Rectal smooth muscle tissue (tissue), 1 donor: ENCODE measurements around the gene NINL.
A peak's percentile ranks its signal among the peaks of the same experiment; 100 is the strongest.

Experiments
- H3K27ac ChIP-seq: one replicate; pipeline ENCODE4 v1.7.0; 2013; ENCODE audit warnings: low read depth, low read length, inconsistent platforms
- H3K27me3 ChIP-seq: one replicate; pipeline ENCODE4 v1.7.0; 2013; ENCODE audit warnings: low read length; ENCODE audit not compliant: control insufficient read depth, insufficient read depth
- H3K36me3 ChIP-seq: one replicate; pipeline ENCODE4 v1.7.0; 2013; ENCODE audit warnings: low read length; ENCODE audit not compliant: control insufficient read depth, insufficient read depth
- H3K4me1 ChIP-seq: one replicate; pipeline ENCODE4 v1.7.0; 2013; ENCODE audit warnings: low read length; ENCODE audit not compliant: control insufficient read depth, insufficient read depth
- H3K4me3 ChIP-seq: one replicate; pipeline ENCODE4 v1.7.0; 2013; ENCODE audit warnings: low read length
- H3K9ac ChIP-seq: one replicate; pipeline ENCODE4 v1.7.0; 2013; ENCODE audit warnings: low read length

The NINL gene

GRCh38 chr20:25546048-25546447 lies 39.3 kb downstream of the NINL start:
- no peak overlapping the region for H3K4me3 ChIP-seq
- H3K27ac ChIP-seq: no peak overlapping the region
- no peaks in the 10 kb centered on the region for H3K36me3 ChIP-seq
- H3K9ac ChIP-seq: no peak overlapping the region
- peaks cover 14% of the 10 kb centered on the region for H3K4me1 ChIP-seq
- no peaks in the 10 kb centered on the region for H3K27me3 ChIP-seq

DNA sequence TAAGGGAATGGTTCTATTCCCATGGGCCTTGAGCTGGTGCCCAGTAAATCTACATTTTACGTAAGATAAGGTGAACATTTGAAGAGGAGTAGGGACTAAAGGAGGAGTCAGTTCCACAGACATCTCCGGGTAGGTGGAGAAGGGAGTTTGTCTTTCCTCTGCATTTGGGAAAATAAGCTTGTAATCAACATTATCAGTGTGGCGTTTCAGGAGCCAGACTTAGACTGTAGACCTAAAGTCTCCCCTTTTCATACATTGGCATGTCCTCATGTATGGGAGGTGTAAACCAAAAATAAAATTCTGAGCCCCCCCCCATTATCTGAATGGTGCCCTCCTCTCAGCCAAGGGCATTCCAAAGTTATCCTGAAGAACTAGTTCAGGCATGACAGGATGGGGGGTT lies 40.2 kb downstream of the NINL start:
- no peaks in the 10 kb centered on the region for H3K36me3 ChIP-seq
- no peak overlapping the region for H3K27ac ChIP-seq
- no peak overlapping the region for H3K9ac ChIP-seq
- H3K27me3 ChIP-seq: no peaks in the 10 kb centered on the region
- peaks cover 12% of the 10 kb centered on the region for H3K4me1 ChIP-seq
- H3K4me3 ChIP-seq: no peak overlapping the region

- Histone ChIP-seq H3K36me3 (no peaks in the 10 kb centered on the region), H3K4me3 (no peak overlapping the region), H3K9ac (no peak overlapping the region), H3K27ac (no peak overlapping the region), H3K4me1 (peaks cover 10% of the 10 kb centered on the region), H3K27me3 (no peaks in the 10 kb centered on the region)
Observed at GRCh38 chr20:25544734-25545133, 40.6 kb downstream of the NINL start.

- no peaks in the 10 kb centered on the region for H3K27me3 ChIP-seq
- H3K27ac ChIP-seq: no peak overlapping the region
- no peaks in the 10 kb centered on the region for H3K36me3 ChIP-seq
- H3K4me3 ChIP-seq: no peak overlapping the region
- no peak overlapping the region for H3K9ac ChIP-seq
- peaks cover 7% of the 10 kb centered on the region for H3K4me1 ChIP-seq
Observed at GRCh38 chr20:25544311-25544710, 41.0 kb downstream of the NINL start.

DNA sequence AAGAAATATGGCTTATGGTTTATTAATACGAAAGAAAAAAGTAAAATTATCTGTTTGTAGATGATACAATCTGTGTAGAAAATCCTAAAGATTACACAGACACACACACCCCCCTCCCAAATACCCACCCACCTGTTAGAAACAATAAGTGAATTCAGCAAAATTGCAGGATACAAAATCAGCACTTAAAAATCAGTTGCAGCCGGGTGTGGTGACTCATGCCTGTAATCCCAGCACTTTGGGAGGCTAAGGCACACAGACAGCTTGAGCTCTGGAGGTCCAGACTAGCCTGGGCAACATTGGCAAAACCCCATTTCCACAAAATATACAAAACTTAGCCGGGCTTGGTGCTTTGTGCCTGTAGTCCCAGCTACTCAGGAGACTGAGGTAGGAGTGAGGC lies 42.3 kb downstream of the NINL start:
- Histone ChIP-seq H3K27ac (no peak overlapping the region), H3K9ac (no peak overlapping the region), H3K27me3 (no peaks in the 10 kb centered on the region), H3K4me3 (no peak overlapping the region), H3K4me1 (peaks cover 9% of the 10 kb centered on the region), H3K36me3 (no peaks in the 10 kb centered on the region)

DNA sequence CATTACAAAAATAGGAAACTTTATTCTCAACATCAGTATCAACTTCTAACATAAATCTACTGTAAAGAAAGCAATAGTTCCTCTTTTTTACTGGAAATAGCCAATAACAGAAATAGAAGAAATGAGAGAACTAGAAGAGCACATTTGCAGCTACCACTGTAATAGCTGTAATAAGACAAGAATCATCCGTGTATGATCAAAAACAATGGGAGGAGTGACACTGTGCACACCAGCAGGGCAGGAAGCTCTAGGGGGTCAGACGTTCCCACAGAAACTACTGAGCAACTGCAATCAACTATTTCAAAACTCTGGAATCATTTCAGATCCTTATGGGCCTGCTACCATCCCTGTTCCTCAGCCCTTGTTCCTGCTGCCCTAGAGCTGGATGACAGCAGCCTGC lies 43.7 kb downstream of the NINL start:
- Histone ChIP-seq H3K4me3 (no peak overlapping the region), H3K36me3 (no peaks in the 10 kb centered on the region), H3K27ac (no peak overlapping the region), H3K4me1 (peaks cover 9% of the 10 kb centered on the region), H3K27me3 (no peaks in the 10 kb centered on the region), H3K9ac (no peak overlapping the region)

GRCh38 chr20:25539742-25540672 lies 45.3 kb downstream of the NINL start:
- no peaks in the 10 kb centered on the region for H3K27me3 ChIP-seq
- H3K4me1 ChIP-seq: peaks cover 7% of the 10 kb centered on the region
- no peak overlapping the region for H3K9ac ChIP-seq
- H3K36me3 ChIP-seq: no peaks in the 10 kb centered on the region
- H3K27ac ChIP-seq: peak overlapping the region; percentile 50
- H3K4me3 ChIP-seq: peak overlapping the region; percentile 56

GRCh38 chr20:25538838-25539665 lies 46.3 kb downstream of the NINL start:
- Histone ChIP-seq H3K4me3 (peak overlapping the region; percentile 56), H3K9ac (no peak overlapping the region), H3K36me3 (no peaks in the 10 kb centered on the region), H3K4me1 (peaks cover 5% of the 10 kb centered on the region), H3K27me3 (no peaks in the 10 kb centered on the region), H3K27ac (peak overlapping the region; percentile 21)

GRCh38 chr20:25537890-25538289 lies 47.4 kb downstream of the NINL start:
- H3K27me3 ChIP-seq: no peaks in the 10 kb centered on the region
- no peaks in the 10 kb centered on the region for H3K36me3 ChIP-seq
- H3K4me3 ChIP-seq: no peak overlapping the region
- peaks cover 11% of the 10 kb centered on the region for H3K4me1 ChIP-seq
- H3K27ac ChIP-seq: no peak overlapping the region
- H3K9ac ChIP-seq: no peak overlapping the region

DNA sequence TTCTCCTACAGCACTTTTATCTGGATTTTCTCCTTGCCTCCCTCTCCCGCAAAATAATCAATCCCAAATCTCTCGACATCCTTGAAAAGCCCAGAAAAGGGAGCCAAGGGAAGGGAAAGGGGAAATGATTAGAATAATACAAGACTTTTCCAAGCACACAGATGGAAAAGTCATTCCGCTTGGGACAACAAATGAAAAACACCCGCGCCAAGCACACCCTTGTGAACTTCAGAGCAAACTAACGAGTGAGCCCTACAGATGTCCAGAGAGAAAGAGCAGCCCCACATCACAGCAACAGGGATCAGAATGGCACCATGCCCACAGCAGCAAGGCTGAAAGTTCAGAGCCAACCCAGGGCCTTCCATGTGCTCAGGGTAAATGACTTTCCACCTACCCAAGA lies 49.6 kb downstream of the NINL start:
- no peak overlapping the region for H3K4me3 ChIP-seq
- H3K9ac ChIP-seq: no peak overlapping the region
- no peak overlapping the region for H3K27ac ChIP-seq
- H3K36me3 ChIP-seq: no peaks in the 10 kb centered on the region
- peaks cover 11% of the 10 kb centered on the region for H3K4me1 ChIP-seq
- H3K27me3 ChIP-seq: no peaks in the 10 kb centered on the region

DNA sequence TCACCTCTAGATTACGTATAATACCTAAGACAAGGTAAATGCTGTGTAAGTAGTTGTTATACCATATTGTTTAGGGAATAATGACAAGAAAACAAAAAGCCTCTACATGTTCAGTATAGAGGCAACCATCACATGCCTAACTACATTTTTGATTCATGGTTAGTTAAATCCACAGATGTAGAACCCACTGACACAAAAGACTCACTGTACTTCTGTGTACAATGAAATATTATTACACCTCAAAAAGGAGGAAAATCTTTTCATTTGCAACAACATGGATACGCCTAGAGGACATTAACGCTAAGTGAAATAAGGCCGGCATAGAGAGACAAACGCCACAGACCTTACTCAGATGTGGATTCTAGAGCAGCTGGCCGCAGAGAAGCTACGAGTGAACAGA lies 50.5 kb downstream of the NINL start:
- Histone ChIP-seq H3K27ac (no peak overlapping the region), H3K27me3 (no peaks in the 10 kb centered on the region), H3K4me3 (no peak overlapping the region), H3K4me1 (peaks cover 11% of the 10 kb centered on the region), H3K9ac (no peak overlapping the region), H3K36me3 (no peaks in the 10 kb centered on the region)

DNA sequence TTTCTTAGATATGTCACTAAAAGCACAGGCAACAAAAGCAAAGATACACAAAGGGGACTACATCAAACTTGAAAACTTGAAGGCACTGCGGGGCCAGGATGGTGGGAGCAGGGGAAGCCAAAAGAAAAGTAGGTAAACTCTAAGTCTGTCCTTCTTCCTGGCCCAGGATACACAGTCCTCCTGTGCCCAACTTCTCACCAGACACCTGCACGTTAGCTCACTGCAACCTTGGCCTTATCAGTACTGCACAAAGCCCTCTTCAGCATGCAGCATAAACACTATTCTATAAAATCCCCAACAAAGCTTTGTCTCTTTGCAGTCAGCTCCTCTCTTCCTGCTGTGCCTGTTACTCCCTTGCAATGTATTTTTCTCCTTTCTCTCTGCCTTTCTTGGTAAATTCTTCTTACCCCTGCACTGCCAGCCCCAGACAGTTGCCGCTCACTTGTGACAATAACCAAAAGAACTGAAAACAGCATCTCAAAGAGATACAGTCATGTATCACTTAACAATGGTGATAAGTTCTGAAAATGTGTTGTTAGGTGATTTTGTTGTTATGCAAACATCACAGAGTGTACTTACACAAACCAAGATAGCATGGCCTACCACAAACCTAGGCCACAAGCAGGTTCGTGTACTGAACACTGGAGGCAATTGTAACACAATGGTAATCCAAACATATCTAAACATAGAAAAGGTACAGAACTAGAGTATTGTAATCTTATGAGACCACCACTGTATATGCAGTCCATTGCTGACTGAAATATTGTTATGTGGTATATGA lies 51.2 kb downstream of the NINL start:
- no peak overlapping the region for H3K27ac ChIP-seq
- no peak overlapping the region for H3K9ac ChIP-seq
- no peaks in the 10 kb centered on the region for H3K27me3 ChIP-seq
- no peaks in the 10 kb centered on the region for H3K36me3 ChIP-seq
- H3K4me3 ChIP-seq: no peak overlapping the region
- H3K4me1 ChIP-seq: peaks cover 8% of the 10 kb centered on the region
